Smooth muscle cell (in vitro differentiated cells): ENCODE results near the gene COL4A2. TPM values are rescaled to one million over a fixed set of nuclear protein-coding genes. Genes with fewer than 3 reads are reported as not detected.

ENCODE experiments used
- DNase-seq: peaks from one replicate; lab custom pipeline; 2025; ENCODE audit not compliant: unreplicated experiment; lab: John Stamatoyannopoulos, UW
- H2AFZ ChIP-seq: fragments of 200-600 bp; sonication (generic); 2 replicates; pipeline ENCODE4 v1.6.0; 2016; ENCODE audit warnings: antibody characterized with exemption, low read depth, mild to moderate bottlenecking
- H3F3A ChIP-seq: fragments of 200-600 bp; sonication (generic); 2 replicates; pipeline ENCODE4 v1.6.0; 2017; ENCODE audit warnings: antibody characterized with exemption, low read depth
- H3K27ac ChIP-seq: fragments of 200-600 bp; sonication (generic); 2 replicates; pipeline ENCODE4 v1.5.1; 2016; ENCODE audit warnings: low read depth, mild to moderate bottlenecking
- H3K27me3 ChIP-seq: fragments of 200-600 bp; sonication (generic); 2 replicates; pipeline ENCODE4 v1.6.1; 2016; ENCODE audit warnings: low read depth, mild to moderate bottlenecking
- H3K36me3 ChIP-seq: fragments of 200-600 bp; sonication (generic); 2 replicates; pipeline ENCODE4 v1.5.1; 2016; ENCODE audit warnings: low read depth
- H3K4me1 ChIP-seq: fragments of 200-600 bp; sonication (generic); 2 replicates; pipeline ENCODE4 v1.5.1; 2016; ENCODE audit warnings: low read depth
- H3K4me2 ChIP-seq: fragments of 200-600 bp; sonication (generic); 2 replicates; pipeline ENCODE4 v1.6.0; 2016; ENCODE audit warnings: mild to moderate bottlenecking
- H3K4me3 ChIP-seq: fragments of 200-600 bp; sonication (generic); 2 replicates; pipeline ENCODE4 v1.5.1; 2016; ENCODE audit warnings: mild to moderate bottlenecking
- H3K79me2 ChIP-seq: fragments of 200-600 bp; sonication (generic); 2 replicates; pipeline ENCODE4 v1.6.0; 2016; ENCODE audit warnings: low read depth, mild to moderate bottlenecking
- H3K9ac ChIP-seq: fragments of 200-600 bp; sonication (generic); 2 replicates; pipeline ENCODE4 v1.6.0; 2016; ENCODE audit warnings: low read depth
- H3K9me3 ChIP-seq: fragments of 200-600 bp; sonication (generic); replicated peaks from 2 replicates; pipeline ENCODE4 v1.5.1; 2016; ENCODE audit warnings: low read depth
- H4K20me1 ChIP-seq: fragments of 200-600 bp; sonication (generic); 2 replicates; pipeline ENCODE4 v1.6.0; 2016; ENCODE audit warnings: low read depth
- CTCF ChIP-seq: fragments of 200-600 bp; sonication (generic); IDR thresholded peaks from 2 replicates; pipeline ENCODE4 v1.5.1; 2017; ENCODE audit warnings: borderline replicate concordance, mild to moderate bottlenecking, antibody characterized with exemption; ENCODE audit not compliant: insufficient read depth, poor library complexity, severe bottlenecking
- WGBS: methylation state at CpG from one replicate; pipeline ENCODE4 v1.1.7; 2016; ENCODE audit warnings: low lambda C conversion rate; 5-methylcytosine and 5-hydroxymethylcytosine counted together
- polyA plus RNA-seq: library from polyadenylated mRNA; unstranded; fragments of >200 nt; fragmentation: Nextera tagmentation; extraction: Ambion mirVana; gene quantifications from 2 replicates; pipeline ENCODE4 v1.2.1, GENCODE V29; 2016
- total RNA-seq: library from RNA; depleted of rRNA; stranded (reverse); fragments of >200 nt; gene quantifications from 2 replicates; pipeline ENCODE4 v1.2.3, GENCODE V29; 2014

The COL4A2 gene
- total and polyA plus RNA-seq, 2 experiments from 2014 or later, result 1,456 to 2,786 TPM

- H3K4me2 ChIP-seq, result peak overlapping the region; percentile 74
- 38% methylated on average over 6 of the region's 6 CpGs for WGBS
- H3K9ac ChIP-seq, result peak overlapping the region; percentile 95
Observed at GRCh38 chr13:110391273-110391672, 84.2 kb downstream of the COL4A2 start.

GRCh38 chr13:110392510-110393240 lies 85.6 kb downstream of the COL4A2 start:
- Histone ChIP-seq H2AFZ (no peak overlapping the region), H3K36me3 (no peaks in the 10 kb centered on the region), H3K27me3 (no peaks in the 10 kb centered on the region), H3K27ac (peak overlapping the region; percentile 100), H3K4me2 (peak overlapping the region; percentile 74), H3K9ac (peak overlapping the region; percentile 95), H3K4me3 (no peak overlapping the region), H3K9me3 (no peaks in the 10 kb centered on the region), H3K79me2 (peaks cover 34% of the 10 kb centered on the region), H3F3A (peaks cover 66% of the 10 kb centered on the region), H4K20me1 (no peaks in the 10 kb centered on the region), H3K4me1 (peaks cover 55% of the 10 kb centered on the region)
- 19% methylated on average over 7 of the region's 7 CpGs for WGBS
- TF ChIP-seq CTCF, result no peak
- DNase-seq, result no peak

More at GRCh38 chr13:110391273-110391672, 84.2 kb downstream of the COL4A2 start:
- H3K4me1 ChIP-seq, result peaks cover 58% of the 10 kb centered on the region
- no peak for TF ChIP-seq CTCF
- H4K20me1 ChIP-seq, result no peaks in the 10 kb centered on the region
- no peak for DNase-seq
- no peaks in the 10 kb centered on the region for H3K36me3 ChIP-seq
- H3K27me3 ChIP-seq, result no peaks in the 10 kb centered on the region
- H3K27ac ChIP-seq, result peak overlapping the region; percentile 100
- peaks cover 40% of the 10 kb centered on the region for H3K79me2 ChIP-seq
- no peak overlapping the region for H2AFZ ChIP-seq
- peaks cover 68% of the 10 kb centered on the region for H3F3A ChIP-seq
- H3K4me3 ChIP-seq, result no peak overlapping the region
- H3K9me3 ChIP-seq, result no peaks in the 10 kb centered on the region

- H3K27ac ChIP-seq, result peak overlapping the region; percentile 100
- H3K27me3 ChIP-seq, result no peaks in the 10 kb centered on the region
- 95% methylated on average over 4 of the region's 4 CpGs for WGBS
Observed at GRCh38 chr13:110393761-110394160, 86.7 kb downstream of the COL4A2 start.

More at GRCh38 chr13:110393761-110394160, 86.7 kb downstream of the COL4A2 start:
- Histone ChIP-seq H3K4me1 (peaks cover 59% of the 10 kb centered on the region), H3K4me2 (peak overlapping the region; percentile 74), H3F3A (peaks cover 72% of the 10 kb centered on the region), H3K36me3 (no peaks in the 10 kb centered on the region), H3K79me2 (peaks cover 45% of the 10 kb centered on the region), H2AFZ (no peak overlapping the region), H4K20me1 (no peaks in the 10 kb centered on the region), H3K9me3 (no peaks in the 10 kb centered on the region), H3K4me3 (no peak overlapping the region), H3K9ac (no peak overlapping the region)
- DNase-seq, result no peak
- no peak for TF ChIP-seq CTCF
